Measurements from ENCODE around the gene TBX21.

TBX21 gene

DNA sequence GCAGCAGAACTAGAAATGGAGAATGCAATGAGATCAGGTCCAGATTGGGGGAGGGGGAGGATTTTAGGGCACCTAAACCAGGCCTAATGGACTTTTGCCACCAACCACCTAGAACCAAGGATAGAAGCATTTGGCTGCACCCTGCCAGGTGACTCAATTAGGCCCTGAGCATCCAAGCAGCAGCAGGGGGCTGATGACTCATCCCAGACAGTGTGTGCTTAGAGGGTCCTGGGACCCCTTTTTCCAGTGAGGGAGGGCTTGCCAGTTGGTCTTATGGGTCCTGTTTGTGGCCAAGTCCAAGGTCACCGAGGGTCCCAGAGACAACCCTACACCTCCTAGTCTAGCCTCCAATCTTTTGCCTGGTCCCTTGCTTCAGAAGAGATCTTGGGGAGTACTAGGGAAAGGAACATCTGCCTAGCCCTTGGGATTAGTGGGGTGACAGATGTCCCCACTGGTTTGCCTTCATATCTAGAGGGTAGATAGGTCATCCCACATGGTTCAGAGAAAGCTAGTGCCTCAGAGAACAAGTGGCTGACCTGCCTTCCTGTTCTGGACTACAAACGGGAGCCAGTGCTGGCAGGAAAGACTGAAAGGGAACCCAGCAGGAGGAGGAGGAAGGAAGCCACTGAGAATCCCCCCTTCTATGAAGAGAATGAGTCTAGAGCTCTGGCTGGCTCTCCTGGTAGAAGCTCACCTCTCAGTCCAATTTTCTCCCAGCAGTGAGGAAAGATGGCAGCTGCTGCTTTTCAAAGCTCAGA is 40.7 kb upstream of the TBX21 start:
- Histone ChIP-seq H2AFZ (ENCODE audit: low read depth, low read length, severe bottlenecking) (no peak overlapping the region), H3K27me3 (ENCODE audit: low read length) (no peaks in the 10 kb centered on the region), H3K27ac (ENCODE audit: low read depth, low read length) (no peak overlapping the region), H3K9me3 (ENCODE audit: insufficient read depth, low read length) (no peaks in the 10 kb centered on the region), H3K9ac (ENCODE audit: low read length) (peak overlapping the region; percentile 59; the same call in 1 of the 2 replicates), H3K4me2 (ENCODE audit: low read depth, low read length, poor library complexity, severe bottlenecking) (peak overlapping the region; percentile 80), H3K4me3 (ENCODE audit: insufficient read depth, low read length, poor library complexity, severe bottlenecking) (no peak overlapping the region), H3K9me2 (replicated peaks; ENCODE audit: insufficient read depth, low read length) (no peaks in the 10 kb centered on the region), H3K79me2 (ENCODE audit: insufficient read depth, low read length) (no peaks in the 10 kb centered on the region), H4K20me1 (ENCODE audit: low read depth, low read length) (no peaks in the 10 kb centered on the region), H3K36me3 (ENCODE audit: low read length) (no peaks in the 10 kb centered on the region), H3F3A (ENCODE audit: insufficient read depth) (peaks cover 4% of the 10 kb centered on the region; the same call in 1 of the 2 replicates)
- TF ChIP-seq, protein P1, sequence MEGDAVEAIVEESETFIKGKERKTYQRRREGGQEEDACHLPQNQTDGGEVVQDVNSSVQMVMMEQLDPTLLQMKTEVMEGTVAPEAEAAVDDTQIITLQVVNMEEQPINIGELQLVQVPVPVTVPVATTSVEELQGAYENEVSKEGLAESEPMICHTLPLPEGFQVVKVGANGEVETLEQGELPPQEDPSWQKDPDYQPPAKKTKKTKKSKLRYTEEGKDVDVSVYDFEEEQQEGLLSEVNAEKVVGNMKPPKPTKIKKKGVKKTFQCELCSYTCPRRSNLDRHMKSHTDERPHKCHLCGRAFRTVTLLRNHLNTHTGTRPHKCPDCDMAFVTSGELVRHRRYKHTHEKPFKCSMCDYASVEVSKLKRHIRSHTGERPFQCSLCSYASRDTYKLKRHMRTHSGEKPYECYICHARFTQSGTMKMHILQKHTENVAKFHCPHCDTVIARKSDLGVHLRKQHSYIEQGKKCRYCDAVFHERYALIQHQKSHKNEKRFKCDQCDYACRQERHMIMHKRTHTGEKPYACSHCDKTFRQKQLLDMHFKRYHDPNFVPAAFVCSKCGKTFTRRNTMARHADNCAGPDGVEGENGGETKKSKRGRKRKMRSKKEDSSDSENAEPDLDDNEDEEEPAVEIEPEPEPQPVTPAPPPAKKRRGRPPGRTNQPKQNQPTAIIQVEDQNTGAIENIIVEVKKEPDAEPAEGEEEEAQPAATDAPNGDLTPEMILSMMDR (IDR thresholded peaks at IDR 0.05; ENCODE audit: insufficient read depth, low read length, poor library complexity, severe bottlenecking): no peak
- TF ChIP-seq EZH2phosphoT487 (conservative IDR thresholded peaks at IDR 0.05; ENCODE audit: low read length): no peak

DNA sequence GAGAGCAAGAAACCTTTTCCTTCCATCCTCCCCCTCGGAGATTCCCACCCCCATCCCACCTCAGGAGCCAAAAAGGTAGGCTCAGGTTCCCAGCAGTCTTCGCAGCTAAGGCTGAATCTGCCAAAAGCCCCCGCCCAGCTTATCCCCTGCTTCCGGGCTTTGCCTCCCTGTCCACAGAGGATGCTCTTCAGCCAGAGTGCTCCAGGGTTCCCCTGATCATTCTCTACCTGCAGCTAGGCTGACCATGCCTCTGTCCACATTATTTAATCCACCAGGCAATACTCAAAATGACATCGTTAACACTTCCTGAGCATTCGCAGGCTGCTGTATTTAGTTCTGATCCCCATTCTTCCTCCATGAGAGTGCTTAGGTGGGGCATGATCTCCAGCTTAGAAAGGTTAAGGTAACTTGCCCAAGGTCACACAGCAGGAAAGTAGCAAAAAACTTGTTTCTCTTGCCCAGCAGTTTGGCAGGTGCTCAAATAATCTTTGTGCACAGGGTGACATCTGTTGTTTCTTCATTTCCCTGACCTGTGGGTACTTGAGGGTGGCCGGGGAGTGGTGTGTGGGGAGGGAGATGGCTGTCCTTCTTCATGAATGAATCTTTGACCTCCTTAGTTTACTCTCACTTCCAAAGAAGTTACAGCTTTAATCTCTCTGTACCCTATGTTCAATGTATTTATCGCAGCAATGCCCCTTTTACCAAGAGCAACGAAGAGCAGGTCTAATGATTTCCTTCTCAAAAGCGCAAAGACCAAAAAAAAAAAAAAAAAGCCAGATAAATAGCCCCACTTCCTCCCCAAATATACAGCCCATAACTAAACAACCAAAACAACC is 39.9 kb upstream of the TBX21 start:
- H3K79me2 ChIP-seq (ENCODE audit: insufficient read depth, low read length): no peaks in the 10 kb centered on the region
- no peaks in the 10 kb centered on the region for H3K9me2 ChIP-seq (replicated peaks; ENCODE audit: insufficient read depth, low read length)
- no peaks in the 10 kb centered on the region for H3F3A ChIP-seq (ENCODE audit: insufficient read depth)
- H3K27me3 ChIP-seq (ENCODE audit: low read length): no peaks in the 10 kb centered on the region
- no peaks in the 10 kb centered on the region for H4K20me1 ChIP-seq (ENCODE audit: low read depth, low read length)
- peak overlapping the region; percentile 67 for H3K4me3 ChIP-seq (ENCODE audit: insufficient read depth, low read length, poor library complexity, severe bottlenecking)
- H3K4me2 ChIP-seq (ENCODE audit: low read depth, low read length, poor library complexity, severe bottlenecking): peak overlapping the region; percentile 80
- no peaks in the 10 kb centered on the region for H3K36me3 ChIP-seq (ENCODE audit: low read length)
- H2AFZ ChIP-seq (ENCODE audit: low read depth, low read length, severe bottlenecking): peak overlapping the region; percentile 44
- H3K9ac ChIP-seq (ENCODE audit: low read length): peak overlapping the region; percentile 59
- peak overlapping the region; percentile 14 for H3K27ac ChIP-seq (ENCODE audit: low read depth, low read length)
- H3K9me3 ChIP-seq (ENCODE audit: insufficient read depth, low read length): no peaks in the 10 kb centered on the region
- no peak for TF ChIP-seq EZH2phosphoT487 (conservative IDR thresholded peaks at IDR 0.05; ENCODE audit: low read length)
- TF ChIP-seq, protein P1 (IDR thresholded peaks at IDR 0.05; ENCODE audit: insufficient read depth, low read length, poor library complexity, severe bottlenecking): no peak

DNA sequence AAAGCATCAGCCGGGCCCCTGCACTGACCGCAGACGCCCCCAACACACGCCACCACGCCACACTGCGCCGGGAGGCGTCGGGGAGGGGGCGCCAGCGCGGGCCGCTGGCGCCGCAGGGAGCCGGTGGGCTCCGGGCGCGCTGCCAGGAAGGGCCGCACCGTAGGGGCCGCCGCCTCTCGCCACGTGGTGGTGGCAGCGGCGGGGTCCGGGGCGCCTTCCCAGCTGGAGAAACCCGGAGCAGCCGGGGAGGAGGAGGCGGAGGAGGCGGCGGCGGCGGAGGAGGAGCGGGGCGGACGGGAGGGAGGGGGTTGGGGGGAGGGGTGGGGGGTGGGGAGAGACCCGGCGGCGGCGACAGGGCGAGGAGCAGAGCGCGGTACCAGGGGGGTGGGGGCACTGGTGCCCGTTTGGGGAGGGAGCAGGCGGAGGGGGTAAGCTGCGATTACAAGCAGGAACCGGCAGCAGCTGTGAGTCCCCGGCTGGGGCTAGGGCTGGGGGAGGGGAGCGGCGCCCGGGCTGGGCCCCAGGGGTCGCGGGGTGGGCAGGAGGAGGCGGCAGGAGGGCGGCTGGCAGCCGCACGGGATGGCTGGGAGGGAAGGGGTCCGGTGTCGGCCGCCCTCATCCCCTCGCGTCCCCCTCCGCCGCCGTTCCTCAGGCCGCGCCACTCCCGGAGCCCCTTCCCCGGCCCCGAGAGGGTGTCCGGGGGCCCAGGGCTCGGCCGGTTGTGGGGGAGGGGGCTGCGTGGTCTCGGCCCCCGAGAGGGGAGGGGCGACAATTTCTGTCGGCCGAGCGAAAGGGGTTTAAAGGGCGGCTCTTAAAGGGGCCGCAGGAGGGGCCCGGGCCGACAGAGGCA is 39.1 kb upstream of the TBX21 start, which contains the start of gene TBKBP1:
Gene TBKBP1 (plus strand): TSS at position 431 of the 850 bp plus-strand sequence. CDS start 1,952 bp downstream, outside the sequence.
- Histone ChIP-seq H3K9ac (ENCODE audit: low read length) (peak within 1 kb of the TSS; percentile 59), H3F3A (ENCODE audit: insufficient read depth) (no peaks in the 10 kb centered on the region), H3K9me2 (replicated peaks; ENCODE audit: insufficient read depth, low read length) (no peaks in the 10 kb centered on the region), H3K79me2 (ENCODE audit: insufficient read depth, low read length) (no peaks in the 10 kb centered on the region), H3K4me3 (ENCODE audit: insufficient read depth, low read length, poor library complexity, severe bottlenecking) (peak within 1 kb of the TSS; percentile 67), H3K9me3 (ENCODE audit: insufficient read depth, low read length) (no peaks in the 10 kb centered on the region), H3K36me3 (ENCODE audit: low read length) (no peaks in the 10 kb centered on the region), H4K20me1 (ENCODE audit: low read depth, low read length) (no peaks in the 10 kb centered on the region), H2AFZ (ENCODE audit: low read depth, low read length, severe bottlenecking) (peak within 1 kb of the TSS; percentile 44), H3K27ac (ENCODE audit: low read depth, low read length) (peak within 1 kb of the TSS; percentile 14), H3K4me2 (ENCODE audit: low read depth, low read length, poor library complexity, severe bottlenecking) (peak within 1 kb of the TSS; percentile 80), H3K27me3 (ENCODE audit: low read length) (no peaks in the 10 kb centered on the region)
- TF ChIP-seq EZH2phosphoT487 (conservative IDR thresholded peaks at IDR 0.05; ENCODE audit: low read length): no peak
- TF ChIP-seq, protein P1 (IDR thresholded peaks at IDR 0.05; ENCODE audit: insufficient read depth, low read length, poor library complexity, severe bottlenecking): no peak

All from SU-DHL-6 (cell line).